ENCODE results near the gene SEC63.
"Not testable (repeated sequence)": the region's sequence is repeated elsewhere in the genome, so short reads cannot be mapped to it uniquely, and the experiment has no call there.

DNA sequence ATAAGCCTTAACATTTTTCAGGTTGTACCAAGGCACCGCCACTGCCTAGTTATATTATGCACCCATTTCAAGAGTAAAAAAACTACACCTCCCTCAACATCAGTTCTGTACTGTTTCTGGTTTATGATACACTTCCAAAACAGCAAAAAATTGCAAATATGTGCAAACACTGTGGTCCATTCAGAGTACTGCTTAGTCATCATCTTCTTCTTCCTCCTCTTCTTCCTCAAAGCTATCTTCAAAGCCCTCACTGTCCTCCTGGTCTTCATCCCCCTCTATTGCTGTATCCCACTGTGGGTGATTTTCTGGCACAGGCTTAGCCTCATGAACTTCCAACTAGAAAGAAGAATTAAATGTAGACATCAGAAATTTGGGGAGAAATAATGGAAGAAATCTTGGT lies 86.5 kb downstream of the SEC63 start:
- TF ChIP-seq, protein P1, sequence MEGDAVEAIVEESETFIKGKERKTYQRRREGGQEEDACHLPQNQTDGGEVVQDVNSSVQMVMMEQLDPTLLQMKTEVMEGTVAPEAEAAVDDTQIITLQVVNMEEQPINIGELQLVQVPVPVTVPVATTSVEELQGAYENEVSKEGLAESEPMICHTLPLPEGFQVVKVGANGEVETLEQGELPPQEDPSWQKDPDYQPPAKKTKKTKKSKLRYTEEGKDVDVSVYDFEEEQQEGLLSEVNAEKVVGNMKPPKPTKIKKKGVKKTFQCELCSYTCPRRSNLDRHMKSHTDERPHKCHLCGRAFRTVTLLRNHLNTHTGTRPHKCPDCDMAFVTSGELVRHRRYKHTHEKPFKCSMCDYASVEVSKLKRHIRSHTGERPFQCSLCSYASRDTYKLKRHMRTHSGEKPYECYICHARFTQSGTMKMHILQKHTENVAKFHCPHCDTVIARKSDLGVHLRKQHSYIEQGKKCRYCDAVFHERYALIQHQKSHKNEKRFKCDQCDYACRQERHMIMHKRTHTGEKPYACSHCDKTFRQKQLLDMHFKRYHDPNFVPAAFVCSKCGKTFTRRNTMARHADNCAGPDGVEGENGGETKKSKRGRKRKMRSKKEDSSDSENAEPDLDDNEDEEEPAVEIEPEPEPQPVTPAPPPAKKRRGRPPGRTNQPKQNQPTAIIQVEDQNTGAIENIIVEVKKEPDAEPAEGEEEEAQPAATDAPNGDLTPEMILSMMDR (conservative IDR thresholded peaks at IDR 0.05; ENCODE audit: low read length) = not testable (repeated sequence)
- TF ChIP-seq EZH2phosphoT487 (IDR thresholded peaks at IDR 0.05; ENCODE audit: borderline replicate concordance, low read depth, low read length) = not testable (repeated sequence)
